Measurements from ENCODE around the gene INSR. TPM values are rescaled to one million over a fixed set of nuclear protein-coding genes. Genes with fewer than 3 reads are reported as not detected.

Gene INSR
- total and polyA plus RNA-seq, 12 donors = 20.2 to 157 (median 99.0) TPM

GRCh38 chr19:7063339-7063738 is 230.9 kb downstream of the INSR start:
- H3K4me1 ChIP-seq = no peaks in the 10 kb centered on the region
- no peak overlapping the region for H3K4me3 ChIP-seq
- no peaks in the 10 kb centered on the region for H3K27me3 ChIP-seq
- H3K36me3 ChIP-seq = no peaks in the 10 kb centered on the region
- DNase-seq (no peak), ATAC-seq (no peak)
- WGBS, 2 donors = 75 to 77% methylated on average over 4 of the region's 4 CpGs
- intact Hi-C loops (cut with DNase I) = loop anchor here in 1 of 10 donors (10.0 kb wide), 1 partner anchor 329 kb away; the partner anchor contains the start of genes GPR108 and TRIP10
- peaks cover 0 to 8% (median 0%) of the 10 kb centered on the region in 11 donors for H3K9me3 ChIP-seq
- no peak overlapping the region for H3K27ac ChIP-seq
- TF ChIP-seq, protein P1, sequence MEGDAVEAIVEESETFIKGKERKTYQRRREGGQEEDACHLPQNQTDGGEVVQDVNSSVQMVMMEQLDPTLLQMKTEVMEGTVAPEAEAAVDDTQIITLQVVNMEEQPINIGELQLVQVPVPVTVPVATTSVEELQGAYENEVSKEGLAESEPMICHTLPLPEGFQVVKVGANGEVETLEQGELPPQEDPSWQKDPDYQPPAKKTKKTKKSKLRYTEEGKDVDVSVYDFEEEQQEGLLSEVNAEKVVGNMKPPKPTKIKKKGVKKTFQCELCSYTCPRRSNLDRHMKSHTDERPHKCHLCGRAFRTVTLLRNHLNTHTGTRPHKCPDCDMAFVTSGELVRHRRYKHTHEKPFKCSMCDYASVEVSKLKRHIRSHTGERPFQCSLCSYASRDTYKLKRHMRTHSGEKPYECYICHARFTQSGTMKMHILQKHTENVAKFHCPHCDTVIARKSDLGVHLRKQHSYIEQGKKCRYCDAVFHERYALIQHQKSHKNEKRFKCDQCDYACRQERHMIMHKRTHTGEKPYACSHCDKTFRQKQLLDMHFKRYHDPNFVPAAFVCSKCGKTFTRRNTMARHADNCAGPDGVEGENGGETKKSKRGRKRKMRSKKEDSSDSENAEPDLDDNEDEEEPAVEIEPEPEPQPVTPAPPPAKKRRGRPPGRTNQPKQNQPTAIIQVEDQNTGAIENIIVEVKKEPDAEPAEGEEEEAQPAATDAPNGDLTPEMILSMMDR (IDR thresholded peaks at IDR 0.05) = no peak

Other genes with a start within 250 kb of the INSR start
- gene MBD3L2, start 245.1 kb downstream of the INSR start, total RNA-seq = not detected
- gene MBD3L2, start 245.1 kb downstream of the INSR start, polyA plus RNA-seq = not detected
- not detected for gene MBD3L3, start 235.7 kb downstream of the INSR start, total RNA-seq
- gene MBD3L3, start 235.7 kb downstream of the INSR start, polyA plus RNA-seq = not detected
- gene ZNF557, start 224.7 kb downstream of the INSR start, total RNA-seq = 1 to 10 TPM; 3.4 to 5.8 (median 4.2) TPM
- 1 to 10 TPM; 1.1 to 2.5 TPM for gene ZNF557, start 224.7 kb downstream of the INSR start, polyA plus RNA-seq
- gene ARHGEF18, start 54.5 kb upstream of the INSR start, total RNA-seq = 10 to 100 TPM in 2 of 10 donors, 1 to 10 TPM in 8; 4.8 to 13.3 (median 8.7) TPM
- 1 to 10 TPM; 5.7 to 6.1 TPM for gene ARHGEF18, start 54.5 kb upstream of the INSR start, polyA plus RNA-seq
- gene PEX11G, start 194.6 kb upstream of the INSR start, total RNA-seq = 1 to 10 TPM in 9 of 10 donors, under 1 TPM in 1; 0.95 to 2.4 (median 1.9) TPM
- gene PEX11G, start 194.6 kb upstream of the INSR start, polyA plus RNA-seq = 1 to 10 TPM; 1.2 to 3.9 TPM
- 100 to 1,000 TPM in 1 of 10 donors, 10 to 100 TPM in 9; 67.7 to 104 (median 76.5) TPM for gene ZNF358, start 221.7 kb upstream of the INSR start, total RNA-seq
- 100 to 1,000 TPM in 1 of 2 donors, 10 to 100 TPM in 1; 61.4 to 167 TPM for gene ZNF358, start 221.7 kb upstream of the INSR start, polyA plus RNA-seq
- 10 to 100 TPM; 10.4 to 29.1 (median 13.4) TPM for gene MCOLN1, start 228.2 kb upstream of the INSR start, total RNA-seq
- 10 to 100 TPM; 20.8 to 34.9 TPM for gene MCOLN1, start 228.2 kb upstream of the INSR start, polyA plus RNA-seq
- gene PNPLA6, start 241.3 kb upstream of the INSR start, total RNA-seq = 10 to 100 TPM; 33.9 to 73.8 (median 41.6) TPM
- gene PNPLA6, start 241.3 kb upstream of the INSR start, polyA plus RNA-seq = 10 to 100 TPM; 34.1 to 57.0 TPM

Data from heart right ventricle (tissue), 16 donors.